C4-2B (cell line): ENCODE data around the gene PDCL2.

Experiments
- CTCF ChIP-seq: fragments of 450-650 bp; conservative IDR thresholded peaks from 2 replicates; pipeline ENCODE4 v1.5.1; 2017; ENCODE audit warnings: mild to moderate bottlenecking
- ZFX ChIP-seq: fragments of 450-650 bp; IDR thresholded peaks from 2 replicates; pipeline ENCODE4 v1.6.1; 2017

- TF ChIP-seq CTCF (no peak), ZFX (no peak)
Measured at GRCh38 chr4:55635282-55635681, 43.2 kb upstream of the PDCL2 start.
